CD8-positive, alpha-beta memory T cell (primary cell): ENCODE results near the gene MBNL2. TPM values are rescaled to one million over a fixed set of nuclear protein-coding genes. Genes with fewer than 3 reads are reported as not detected.

Source experiments
- CTCF ChIA-PET: fragments of 350-600 bp; sonication (Branson Sonifier 250); formaldehyde crosslinking; loops from one replicate; lab custom pipeline; 2021; ENCODE audit warnings: antibody characterized with exemption; lab: Charles Lee
- POLR2A ChIA-PET: fragments of 350-600 bp; sonication (Branson Sonifier 250); formaldehyde crosslinking; loops from one replicate; lab custom pipeline; 2021; ENCODE audit warnings: antibody characterized with exemption; lab: Charles Lee
- DNase-seq, 5 donors: peaks; one replicate each; pipeline versions ENCODE4 v3.0.0 to v3.0.0-alpha.2; 2020 to 2022; ENCODE audit warnings: mixed read lengths in 1 of 5
- H3K27ac ChIP-seq: one replicate; pipeline ENCODE4 v1.7.0; 2013; ENCODE audit warnings: low read depth, mild to moderate bottlenecking, low read length, moderate library complexity
- H3K27me3 ChIP-seq: 2 replicates; pipeline ENCODE4 v1.7.0; 2013; ENCODE audit warnings: low read length, mild to moderate bottlenecking; ENCODE audit not compliant: insufficient read depth, poor library complexity, severe bottlenecking
- H3K36me3 ChIP-seq: 2 replicates; pipeline ENCODE4 v1.7.0; 2013; ENCODE audit warnings: mild to moderate bottlenecking, low read length, moderate library complexity; ENCODE audit not compliant: insufficient read depth
- H3K4me1 ChIP-seq: 2 replicates; pipeline ENCODE4 v1.7.0; 2013; ENCODE audit warnings: mild to moderate bottlenecking, low read length, moderate library complexity; ENCODE audit not compliant: insufficient read depth
- H3K4me3 ChIP-seq: 2 replicates; pipeline ENCODE4 v1.7.0; 2013; ENCODE audit warnings: mild to moderate bottlenecking, low read length
- H3K9me3 ChIP-seq: 2 replicates; pipeline ENCODE4 v1.7.0; 2013; ENCODE audit warnings: mild to moderate bottlenecking, low read length
- H3K27ac Mint-ChIP-seq, 8 donors: one replicate each; pipeline ENCODE4 v1.8.0; 2020 to 2021; ENCODE audit warnings: mixed read lengths in 8 of 8, mild to moderate bottlenecking in 6 of 8, inconsistent platforms in 3 of 8, moderate library complexity in 3 of 8
- H3K27me3 Mint-ChIP-seq, 2 donors: one replicate each; pipeline ENCODE4 v1.8.0; 2020 to 2021; ENCODE audit warnings: mixed read lengths in 2 of 2, mild to moderate bottlenecking in 1 of 2, moderate library complexity in 1 of 2
- H3K36me3 Mint-ChIP-seq, 3 donors: one replicate each; pipeline ENCODE4 v1.8.0; 2020 to 2021; ENCODE audit warnings: mixed read lengths in 3 of 3, inconsistent platforms in 1 of 3, mild to moderate bottlenecking in 1 of 3
- H3K4me1 Mint-ChIP-seq, 3 donors: one replicate each; pipeline ENCODE4 v1.8.0; 2020 to 2021; ENCODE audit warnings: mixed read lengths in 3 of 3, inconsistent platforms in 1 of 3, mild to moderate bottlenecking in 1 of 3
- H3K4me3 Mint-ChIP-seq, 7 donors: one replicate each; pipeline ENCODE4 v1.8.0; 2020 to 2021; ENCODE audit warnings: mixed read lengths in 7 of 7, mild to moderate bottlenecking in 6 of 7, moderate library complexity in 4 of 7, inconsistent platforms in 2 of 7
- H3K9me3 Mint-ChIP-seq, 5 donors: one replicate each; pipeline ENCODE4 v1.8.0; 2020 to 2022; ENCODE audit warnings: mixed read lengths in 5 of 5, mild to moderate bottlenecking in 3 of 5, moderate library complexity in 2 of 5, inconsistent platforms in 1 of 5
- polyA plus RNA-seq: library from polyadenylated mRNA; unstranded; fragments of 300-500 nt; fragmentation: Illumina TruSeq; gene quantifications from one replicate; pipeline ENCODE4 v1.2.3, GENCODE V29; 2021
- total RNA-seq, 2 experiments: library from RNA; stranded (reverse); gene quantifications; one replicate each; pipeline ENCODE4 v1.2.3, GENCODE V29; 2021

The MBNL2 gene
- total and polyA plus RNA-seq, 3 experiments from 2014 or later = 15.9 to 17.8 (median 17.7) TPM

GRCh38 chr13:97440598-97441170 is 218.6 kb downstream of the MBNL2 start:
- Mint-ChIP-seq H3K27me3 (no peaks in the 10 kb centered on the region), H3K9me3 (no peaks in the 10 kb centered on the region), H3K4me3 (no peak overlapping the region), H3K4me1 (peaks cover 19 to 31% (median 29%) of the 10 kb centered on the region in 3 donors), H3K27ac (no peak overlapping the region), H3K36me3 (peaks cover 0 to 7% (median 0%) of the 10 kb centered on the region in 3 donors)
- Histone ChIP-seq H3K27me3 (no peaks in the 10 kb centered on the region), H3K27ac (no peak overlapping the region), H3K9me3 (no peaks in the 10 kb centered on the region), H3K4me1 (peaks cover 7% of the 10 kb centered on the region), H3K36me3 (no peaks in the 10 kb centered on the region), H3K4me3 (no peak overlapping the region)
- ChIA-PET CTCF (no interaction called here), POLR2A (no interaction called here)
- DNase-seq = no peak

- no peak for DNase-seq
- POLR2A ChIA-PET = no interaction called here
- peaks cover 0 to 11% (median 3%) of the 10 kb centered on the region in 3 donors for H3K36me3 Mint-ChIP-seq
- no peak overlapping the region for H3K4me3 ChIP-seq
- no peaks in the 10 kb centered on the region for H3K9me3 ChIP-seq
- H3K4me3 Mint-ChIP-seq = no peak overlapping the region
- no peaks in the 10 kb centered on the region for H3K27me3 ChIP-seq
- no peak overlapping the region for H3K27ac ChIP-seq
- H3K27ac Mint-ChIP-seq = no peak overlapping the region
- no peaks in the 10 kb centered on the region for H3K9me3 Mint-ChIP-seq
- H3K4me1 Mint-ChIP-seq = peaks cover 16 to 29% (median 29%) of the 10 kb centered on the region in 3 donors
- H3K36me3 ChIP-seq = no peaks in the 10 kb centered on the region
- H3K4me1 ChIP-seq = peaks cover under 1% of the 10 kb centered on the region
- CTCF ChIA-PET = no interaction called here
- no peaks in the 10 kb centered on the region for H3K27me3 Mint-ChIP-seq
Measured at GRCh38 chr13:97441368-97441767, 219.2 kb downstream of the MBNL2 start.

Other genes starting within 250 kb of the MBNL2 start
- gene OXGR1, start 227.9 kb upstream of the MBNL2 start, total RNA-seq = not detected
- gene OXGR1, start 227.9 kb upstream of the MBNL2 start, polyA plus RNA-seq = not detected
- 10 to 100 TPM; 18.3 to 19.8 TPM for gene RAP2A, start 211.8 kb downstream of the MBNL2 start, total RNA-seq
- gene RAP2A, start 211.8 kb downstream of the MBNL2 start, polyA plus RNA-seq = 3.6 TPM